Dedifferentiated amniotic fluid mesenchymal stem cell (primary cell): ENCODE data around the gene DNAAF8.
A peak's percentile ranks its signal among the peaks of the same experiment; 100 is the strongest.

Experiments
- DNase-seq: peaks from one replicate; pipeline ENCODE4 v3.0.0-alpha.2; 2016; ENCODE audit errors: extremely low spot score

Gene DNAAF8

GRCh38 chr16:4752351-4753100 is 18.2 kb downstream of the DNAAF8 start:
- no peak for DNase-seq

- no peak for DNase-seq
Measured at GRCh38 chr16:4753227-4753626, 18.9 kb downstream of the DNAAF8 start.

- no peak for DNase-seq
Measured at GRCh38 chr16:4754865-4755264, 20.5 kb downstream of the DNAAF8 start.

- DNase-seq, result no peak
Measured at GRCh38 chr16:4755687-4756086, 21.4 kb downstream of the DNAAF8 start.

GRCh38 chr16:4760221-4760910 is 26.0 kb downstream of the DNAAF8 start:
- DNase-seq, result no peak

- DNase-seq, result no peak
Measured at GRCh38 chr16:4762205-4762604, 27.9 kb downstream of the DNAAF8 start.

- no peak for DNase-seq
Measured at GRCh38 chr16:4763791-4764190, 29.5 kb downstream of the DNAAF8 start.

- no peak for DNase-seq
Measured at GRCh38 chr16:4765511-4766474, 31.5 kb downstream of the DNAAF8 start.

GRCh38 chr16:4766875-4767628 is 32.7 kb downstream of the DNAAF8 start, which contains the start of gene ZNF500:
TSS of gene ZNF500 (minus strand) at chr16:4767162. CDS start at chr16:4765978, 1,184 bp downstream.
- peak; percentile 95 for DNase-seq

GRCh38 chr16:4767872-4768548 is 33.7 kb downstream of the DNAAF8 start:
- peak; percentile 27 for DNase-seq

- peak; percentile 96 for DNase-seq
Measured at GRCh38 chr16:4768549-4769305, 34.4 kb downstream of the DNAAF8 start.

- no peak for DNase-seq
Measured at GRCh38 chr16:4769306-4769638, 34.9 kb downstream of the DNAAF8 start.

GRCh38 chr16:4771646-4772045 is 37.3 kb downstream of the DNAAF8 start:
- DNase-seq, result no peak

- DNase-seq, result no peak
Measured at GRCh38 chr16:4772351-4772750, 38.0 kb downstream of the DNAAF8 start.

- no peak for DNase-seq
Measured at GRCh38 chr16:4775005-4775404, 40.7 kb downstream of the DNAAF8 start.

GRCh38 chr16:4776141-4776705 is 41.9 kb downstream of the DNAAF8 start:
- no peak for DNase-seq

- DNase-seq, result no peak
Measured at GRCh38 chr16:4777339-4778049, 43.2 kb downstream of the DNAAF8 start.

GRCh38 chr16:4778050-4778392 is 43.7 kb downstream of the DNAAF8 start:
- no peak for DNase-seq

GRCh38 chr16:4780235-4780634 is 45.9 kb downstream of the DNAAF8 start:
- no peak for DNase-seq
